Stimulated activated naive CD8-positive, alpha-beta T cell treated with anti-CD3 and anti-CD28 coated beads, Interleukin-15, Interleukin-2, amounts not matched to agents 100 ng/mL and 50 ng/mL, for 24 hours (primary cell): ENCODE results near the gene BCL7A.
"Not testable (repeated sequence)": the region's sequence is repeated elsewhere in the genome, so short reads cannot be mapped to it uniquely, and the experiment has no call there.

Source experiments
- H3K27ac Mint-ChIP-seq: one replicate; pipeline ENCODE4 v1.8.0; 2021; ENCODE audit warnings: mild to moderate bottlenecking, mixed read lengths
- H3K27me3 Mint-ChIP-seq: one replicate; pipeline ENCODE4 v1.8.0; 2021; ENCODE audit warnings: mixed read lengths
- H3K36me3 Mint-ChIP-seq: one replicate; pipeline ENCODE4 v1.8.0; 2021; ENCODE audit warnings: low read depth, mixed read lengths
- H3K4me1 Mint-ChIP-seq: one replicate; pipeline ENCODE4 v1.8.0; 2021; ENCODE audit warnings: low read depth, mixed read lengths
- H3K4me3 Mint-ChIP-seq: one replicate; pipeline ENCODE4 v1.8.0; 2021; ENCODE audit warnings: mild to moderate bottlenecking, mixed read lengths
- H3K9me3 Mint-ChIP-seq: one replicate; pipeline ENCODE4 v1.8.0; 2021; ENCODE audit warnings: mixed read lengths

Gene BCL7A

GRCh38 chr12:122029620-122030423 lies 8.1 kb downstream of the BCL7A start:
- Mint-ChIP-seq H3K36me3 (no peaks in the 10 kb centered on the region), H3K27ac (no peak overlapping the region), H3K4me1 (peaks cover 15% of the 10 kb centered on the region), H3K27me3 (peaks cover 4% of the 10 kb centered on the region), H3K9me3 (no peaks in the 10 kb centered on the region), H3K4me3 (no peak overlapping the region)

GRCh38 chr12:122030424-122031035 lies 8.8 kb downstream of the BCL7A start:
- H3K4me3 Mint-ChIP-seq = no peak overlapping the region
- no peak overlapping the region for H3K27ac Mint-ChIP-seq
- no peaks in the 10 kb centered on the region for H3K9me3 Mint-ChIP-seq
- H3K27me3 Mint-ChIP-seq = peaks cover 4% of the 10 kb centered on the region
- peaks cover 15% of the 10 kb centered on the region for H3K4me1 Mint-ChIP-seq
- H3K36me3 Mint-ChIP-seq = no peaks in the 10 kb centered on the region

GRCh38 chr12:122031342-122032216 lies 9.9 kb downstream of the BCL7A start:
- no peaks in the 10 kb centered on the region for H3K9me3 Mint-ChIP-seq
- H3K36me3 Mint-ChIP-seq = peaks cover 6% of the 10 kb centered on the region
- peaks cover 15% of the 10 kb centered on the region for H3K4me1 Mint-ChIP-seq
- H3K4me3 Mint-ChIP-seq = no peak overlapping the region
- no peak overlapping the region for H3K27ac Mint-ChIP-seq
- peaks cover 4% of the 10 kb centered on the region for H3K27me3 Mint-ChIP-seq

- Mint-ChIP-seq H3K27ac (no peak overlapping the region), H3K4me3 (no peak overlapping the region), H3K4me1 (peaks cover 15% of the 10 kb centered on the region), H3K27me3 (peaks cover 4% of the 10 kb centered on the region), H3K36me3 (peaks cover 6% of the 10 kb centered on the region), H3K9me3 (no peaks in the 10 kb centered on the region)
Measured at GRCh38 chr12:122032580-122032979, 10.9 kb downstream of the BCL7A start.

- Mint-ChIP-seq H3K27me3 (no peaks in the 10 kb centered on the region), H3K4me1 (no peaks in the 10 kb centered on the region), H3K4me3 (no peak overlapping the region), H3K36me3 (peaks cover 6% of the 10 kb centered on the region), H3K27ac (no peak overlapping the region), H3K9me3 (no peaks in the 10 kb centered on the region)
Measured at GRCh38 chr12:122035292-122035691, 13.6 kb downstream of the BCL7A start.

- Mint-ChIP-seq H3K27ac (no peak overlapping the region), H3K36me3 (peaks cover 6% of the 10 kb centered on the region), H3K9me3 (no peaks in the 10 kb centered on the region), H3K27me3 (no peaks in the 10 kb centered on the region), H3K4me1 (no peaks in the 10 kb centered on the region), H3K4me3 (no peak overlapping the region)
Measured at GRCh38 chr12:122036153-122036552, 14.5 kb downstream of the BCL7A start.

GRCh38 chr12:122040579-122041386 lies 19.1 kb downstream of the BCL7A start:
- H3K9me3 Mint-ChIP-seq = no peaks in the 10 kb centered on the region

GRCh38 chr12:122041458-122041857 lies 19.8 kb downstream of the BCL7A start:
- H3K27ac Mint-ChIP-seq, H3K27me3 Mint-ChIP-seq, H3K4me1 Mint-ChIP-seq, H3K9me3 Mint-ChIP-seq, H3K36me3 Mint-ChIP-seq, H3K4me3 Mint-ChIP-seq: not testable (repeated sequence)

More at GRCh38 chr12:122040579-122041386, 19.1 kb downstream of the BCL7A start:
- peaks cover 10% of the 10 kb centered on the region for H3K36me3 Mint-ChIP-seq
- H3K27ac Mint-ChIP-seq = no peak overlapping the region
- no peaks in the 10 kb centered on the region for H3K27me3 Mint-ChIP-seq
- no peaks in the 10 kb centered on the region for H3K4me1 Mint-ChIP-seq
- H3K4me3 Mint-ChIP-seq = no peak overlapping the region

- Mint-ChIP-seq H3K36me3 (peaks cover 4% of the 10 kb centered on the region), H3K9me3 (no peaks in the 10 kb centered on the region), H3K27ac (no peak overlapping the region), H3K4me1 (no peaks in the 10 kb centered on the region), H3K4me3 (no peak overlapping the region), H3K27me3 (no peaks in the 10 kb centered on the region)
Measured at GRCh38 chr12:122042910-122043309, 21.2 kb downstream of the BCL7A start.

GRCh38 chr12:122043476-122043875 lies 21.8 kb downstream of the BCL7A start:
- Mint-ChIP-seq H3K4me1 (no peaks in the 10 kb centered on the region), H3K27ac (no peak overlapping the region), H3K9me3 (no peaks in the 10 kb centered on the region), H3K36me3 (peaks cover 4% of the 10 kb centered on the region), H3K27me3 (no peaks in the 10 kb centered on the region), H3K4me3 (no peak overlapping the region)

GRCh38 chr12:122045262-122045661 lies 23.6 kb downstream of the BCL7A start:
- H3K4me1 Mint-ChIP-seq = no peaks in the 10 kb centered on the region
- peaks cover 4% of the 10 kb centered on the region for H3K36me3 Mint-ChIP-seq
- H3K4me3 Mint-ChIP-seq = no peak overlapping the region
- H3K27me3 Mint-ChIP-seq = no peaks in the 10 kb centered on the region
- no peak overlapping the region for H3K27ac Mint-ChIP-seq
- no peaks in the 10 kb centered on the region for H3K9me3 Mint-ChIP-seq

GRCh38 chr12:122046145-122046544 lies 24.5 kb downstream of the BCL7A start:
- Mint-ChIP-seq H3K4me1 (no peaks in the 10 kb centered on the region), H3K36me3 (peaks cover 4% of the 10 kb centered on the region), H3K27ac (no peak overlapping the region), H3K27me3 (no peaks in the 10 kb centered on the region), H3K4me3 (no peak overlapping the region), H3K9me3 (no peaks in the 10 kb centered on the region)

GRCh38 chr12:122048151-122048550 lies 26.5 kb downstream of the BCL7A start:
- no peak overlapping the region for H3K27ac Mint-ChIP-seq
- no peak overlapping the region for H3K4me3 Mint-ChIP-seq

GRCh38 chr12:122049827-122050226 lies 28.1 kb downstream of the BCL7A start:
- Mint-ChIP-seq H3K36me3 (peaks cover 4% of the 10 kb centered on the region), H3K9me3 (no peaks in the 10 kb centered on the region), H3K27ac (no peak overlapping the region), H3K27me3 (no peaks in the 10 kb centered on the region), H3K4me3 (no peak overlapping the region), H3K4me1 (no peaks in the 10 kb centered on the region)

More at GRCh38 chr12:122048151-122048550, 26.5 kb downstream of the BCL7A start:
- H3K27me3 Mint-ChIP-seq = no peaks in the 10 kb centered on the region
- H3K4me1 Mint-ChIP-seq = no peaks in the 10 kb centered on the region
- no peaks in the 10 kb centered on the region for H3K9me3 Mint-ChIP-seq
- peaks cover 4% of the 10 kb centered on the region for H3K36me3 Mint-ChIP-seq
